ENCODE results near the gene GBX2. TPM values are rescaled to one million over a fixed set of nuclear protein-coding genes. Genes with fewer than 3 reads are reported as not detected.

Gene GBX2
- total and polyA plus RNA-seq, 2 donors (not counting 1 experiment from before 2014, with no cell fraction given), result not detected

DNA sequence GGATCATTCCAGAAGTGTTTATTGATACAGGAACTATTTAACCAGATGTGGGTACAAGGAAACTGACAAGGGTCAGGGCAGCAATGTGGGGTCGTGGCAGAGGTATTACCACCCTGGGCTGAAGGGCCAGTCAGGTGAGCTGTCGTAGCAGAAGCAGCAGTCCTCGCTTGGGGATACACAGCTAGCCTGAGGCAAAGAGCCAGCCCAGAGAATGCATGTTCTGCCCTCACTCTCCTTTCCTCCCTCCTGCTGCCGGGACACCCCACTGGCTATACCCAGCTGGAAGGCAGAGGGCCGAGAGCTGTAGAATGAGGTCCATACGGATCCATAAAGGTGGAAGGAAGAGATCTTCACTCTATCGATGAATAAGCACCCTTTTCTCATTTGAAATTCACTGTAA lies 32.2 kb upstream of the GBX2 start:
- ChIA-PET CTCF (no interaction called here), POLR2A (no interaction called here)
- H3K27me3 ChIP-seq (replicated peaks in 1 of 4; ENCODE audit: control extremely low read depth in 1 of 4, control insufficient read depth in 3 of 4, insufficient read depth in 4 of 4, low read length in 3 of 4), result peaks cover 0 to 3% (median 0%) of the 10 kb centered on the region in 4 experiments
- no peaks in the 10 kb centered on the region for H4K20me1 ChIP-seq (ENCODE audit: control insufficient read depth, insufficient read depth, low read length, poor library complexity, severe bottlenecking)
- no peak overlapping the region for H3K4me3 ChIP-seq (ENCODE audit: control extremely low read depth in 1 of 5, extremely low read depth in 1 of 5, insufficient read depth in 1 of 5, low read depth in 2 of 5, low read length in 4 of 5)
- no peak for ATAC-seq (ENCODE audit: low read depth)
- 74% methylated on average over 3 of the region's 7 CpGs for WGBS (ENCODE audit: insufficient coverage)
- Mint-ChIP-seq H3K4me1 (no peaks in the 10 kb centered on the region), H3K4me3 (no peak overlapping the region), H3K27ac (no peak overlapping the region), H3K9me3 (ENCODE audit: insufficient read depth) (no peaks in the 10 kb centered on the region), H3K27me3 (no peaks in the 10 kb centered on the region)
- no peak overlapping the region for H3K9ac ChIP-seq (ENCODE audit: low read length)
- no peak overlapping the region for H3K27ac ChIP-seq (ENCODE audit: low read length in 2 of 2)
- no peaks in the 10 kb centered on the region for H3K36me3 ChIP-seq (replicated peaks in 1 of 2; ENCODE audit: control extremely low read depth in 1 of 2, control insufficient read depth in 1 of 2, extremely low read depth in 1 of 2, insufficient read depth in 2 of 2, low read length in 1 of 2)
- no peaks in the 10 kb centered on the region for H3K4me1 ChIP-seq (ENCODE audit: control insufficient read depth in 2 of 2, insufficient read depth in 2 of 2, low read length in 2 of 2)
- peaks cover 0 to 7% (median 0%) of the 10 kb centered on the region in 3 donors for H3K9me3 ChIP-seq (ENCODE audit: control extremely low read depth in 1 of 3, control insufficient read depth in 2 of 3, insufficient read depth in 1 of 3, low read length in 2 of 3)
- intact Hi-C loops (cut with micrococcal nuclease), result no loop called here
- no peak for DNase-seq
- H2AFZ ChIP-seq (ENCODE audit: insufficient read depth, low read depth, low read length, poor library complexity, severe bottlenecking), result no peak overlapping the region
- H3K4me2 ChIP-seq (replicated peaks; ENCODE audit: low read depth, low read length, poor library complexity, severe bottlenecking), result no peak overlapping the region
- TF ChIP-seq EZH2 (IDR thresholded peaks at IDR 0.05; ENCODE audit: borderline replicate concordance, insufficient read depth, low read depth, low read length, poor library complexity, severe bottlenecking) (no peak), CTCF (IDR thresholded peaks at IDR 0.05) (no peak)
- H3K79me2 ChIP-seq (ENCODE audit: control insufficient read depth, insufficient read depth, low read length), result no peaks in the 10 kb centered on the region

DNA sequence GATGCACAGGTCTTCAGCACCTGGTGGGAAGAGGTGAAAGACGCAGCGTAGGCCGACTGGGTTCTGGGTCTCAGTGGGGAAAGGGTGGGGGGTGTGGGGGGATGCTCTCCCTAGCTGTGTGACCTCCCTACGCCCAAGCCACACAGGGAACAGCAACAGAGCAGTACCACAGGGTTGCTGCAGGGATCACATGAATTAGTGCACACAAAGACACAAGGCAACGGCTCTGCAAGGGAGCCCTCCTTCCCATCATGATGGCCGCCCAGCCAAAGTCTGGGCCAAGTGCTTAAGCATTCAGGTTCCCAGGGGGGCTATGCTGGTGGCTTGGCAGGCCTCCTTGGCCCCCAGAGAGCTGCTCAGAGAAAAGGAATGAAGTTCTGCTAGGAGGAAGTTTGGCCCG lies 28.2 kb upstream of the GBX2 start:
- no peaks in the 10 kb centered on the region for H3K9me3 Mint-ChIP-seq (ENCODE audit: insufficient read depth)
- H3K4me3 ChIP-seq (ENCODE audit: control extremely low read depth in 1 of 5, extremely low read depth in 1 of 5, insufficient read depth in 1 of 5, low read depth in 2 of 5, low read length in 4 of 5), result no peak overlapping the region
- H3K27me3 Mint-ChIP-seq, result peaks cover 7% of the 10 kb centered on the region
- no peak overlapping the region for H3K27ac Mint-ChIP-seq
- H3K79me2 ChIP-seq (ENCODE audit: control insufficient read depth, insufficient read depth, low read length), result no peaks in the 10 kb centered on the region
- no peaks in the 10 kb centered on the region for H3K36me3 ChIP-seq (replicated peaks in 1 of 2; ENCODE audit: control extremely low read depth in 1 of 2, control insufficient read depth in 1 of 2, extremely low read depth in 1 of 2, insufficient read depth in 2 of 2, low read length in 1 of 2)
- H2AFZ ChIP-seq (ENCODE audit: insufficient read depth, low read depth, low read length, poor library complexity, severe bottlenecking), result no peak overlapping the region
- H3K4me1 ChIP-seq (ENCODE audit: control insufficient read depth in 2 of 2, insufficient read depth in 2 of 2, low read length in 2 of 2), result no peaks in the 10 kb centered on the region
- no peak overlapping the region for H3K9ac ChIP-seq (ENCODE audit: low read length)
- H3K27me3 ChIP-seq (replicated peaks in 1 of 4; ENCODE audit: control extremely low read depth in 1 of 4, control insufficient read depth in 3 of 4, insufficient read depth in 4 of 4, low read length in 3 of 4), result no peaks in the 10 kb centered on the region
- TF ChIP-seq EZH2 (IDR thresholded peaks at IDR 0.05; ENCODE audit: borderline replicate concordance, insufficient read depth, low read depth, low read length, poor library complexity, severe bottlenecking) (no peak), CTCF (IDR thresholded peaks at IDR 0.05) (no peak)
- no peaks in the 10 kb centered on the region for H4K20me1 ChIP-seq (ENCODE audit: control insufficient read depth, insufficient read depth, low read length, poor library complexity, severe bottlenecking)
- ChIA-PET POLR2A (no interaction called here), CTCF (no interaction called here)
- WGBS (ENCODE audit: insufficient coverage), result 82% methylated on average over 6 of the region's 7 CpGs
- intact Hi-C loops (cut with micrococcal nuclease), result no loop called here
- DNase-seq (no peak), ATAC-seq (ENCODE audit: low read depth) (no peak)
- no peaks in the 10 kb centered on the region for H3K4me1 Mint-ChIP-seq
- no peak overlapping the region for H3K27ac ChIP-seq (ENCODE audit: low read length in 2 of 2)
- H3K4me2 ChIP-seq (replicated peaks; ENCODE audit: low read depth, low read length, poor library complexity, severe bottlenecking), result no peak overlapping the region
- H3K9me3 ChIP-seq (ENCODE audit: control extremely low read depth in 1 of 3, control insufficient read depth in 2 of 3, insufficient read depth in 1 of 3, low read length in 2 of 3), result no peaks in the 10 kb centered on the region
- no peak overlapping the region for H3K4me3 Mint-ChIP-seq

Measured in B cell (primary cell).